Measurements from ENCODE around the gene RANBP3. TPM values are rescaled to one million over a fixed set of nuclear protein-coding genes. Genes with fewer than 3 reads are reported as not detected.

RANBP3 gene
- total RNA-seq, 4 donors from 2014 or later = 37.4 to 74.3 (median 61.3) TPM

DNA sequence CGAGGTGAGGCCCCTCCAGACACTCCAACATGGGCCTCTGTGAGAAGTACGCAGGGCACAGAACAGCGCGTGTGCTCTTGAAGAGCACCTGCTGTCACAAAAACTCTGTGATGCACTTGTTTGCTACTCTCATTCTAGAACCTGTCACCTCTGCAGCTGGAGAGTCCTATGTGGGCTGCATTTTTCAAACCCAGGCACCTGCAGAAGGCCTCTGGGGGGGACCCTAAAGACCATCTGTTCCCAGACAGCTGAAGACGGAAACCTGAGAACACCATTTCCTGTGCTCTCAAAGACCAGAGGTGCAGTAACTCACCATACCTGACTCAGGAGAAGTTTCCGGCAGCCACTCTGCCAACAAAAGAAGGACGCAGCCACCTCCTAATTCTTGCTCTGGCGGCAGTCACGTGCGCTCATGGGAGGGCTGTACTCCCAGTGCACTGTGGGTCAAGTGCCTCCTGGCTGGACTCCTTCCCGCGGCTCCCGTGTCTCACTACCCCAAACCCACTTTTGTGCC, 28.1 kb downstream of the RANBP3 start:
- H3K4me3 ChIP-seq = no peak overlapping the region

GRCh38 chr19:5948752-5949564, 29.0 kb downstream of the RANBP3 start:
- intact Hi-C loops (cut with DNase I; ENCODE audit: low total_unique reads) (no loop called here), in situ Hi-C loops (cut with MboI; ENCODE audit: low sequenced_read_pairs in 4 of 4) (no loop called here)
- ATAC-seq = no peak
- Histone ChIP-seq H3K4me3 (no peak overlapping the region), H3K9me3 (no peaks in the 10 kb centered on the region), H3K36me3 (no peaks in the 10 kb centered on the region), H3K4me1 (peaks cover 39 to 44% of the 10 kb centered on the region in 2 donors), H3K27ac (no peak overlapping the region), H3K27me3 (no peaks in the 10 kb centered on the region)
- TF ChIP-seq POLR2A (IDR thresholded peaks at IDR 0.05) (no peak), CTCF (IDR thresholded peaks at IDR 0.05 in 4 of 5, conservative IDR thresholded peaks at IDR 0.05 in 1 of 5) (no peak)
- DNase-seq = no peak

More for the DNA sequence above, 28.1 kb downstream of the RANBP3 start:
- Histone ChIP-seq H3K27me3 (no peaks in the 10 kb centered on the region), H3K4me1 (peaks cover 48 to 53% of the 10 kb centered on the region in 2 donors), H3K9me3 (no peaks in the 10 kb centered on the region), H3K36me3 (no peaks in the 10 kb centered on the region), H3K27ac (no peak overlapping the region)
- peak in 1 of 2 donors; percentile 19 for ATAC-seq
- no peak for DNase-seq
- intact Hi-C loops (cut with DNase I; ENCODE audit: low total_unique reads) = no loop called here
- TF ChIP-seq POLR2A (IDR thresholded peaks at IDR 0.05) (no peak), CTCF (IDR thresholded peaks at IDR 0.05 in 4 of 5, conservative IDR thresholded peaks at IDR 0.05 in 1 of 5) (no peak)
- in situ Hi-C loops (cut with MboI; ENCODE audit: low sequenced_read_pairs in 4 of 4) = no loop called here

GRCh38 chr19:5947435-5947834, 30.5 kb downstream of the RANBP3 start:
- in situ Hi-C loops (cut with MboI; ENCODE audit: low sequenced_read_pairs in 4 of 4) (no loop called here), intact Hi-C loops (cut with DNase I; ENCODE audit: low total_unique reads) (no loop called here)
- H3K36me3 ChIP-seq = no peaks in the 10 kb centered on the region
- H3K27me3 ChIP-seq = no peaks in the 10 kb centered on the region
- no peak overlapping the region for H3K4me3 ChIP-seq
- DNase-seq (peak; percentile 41 to 63), ATAC-seq (peak; percentile 61 to 74)
- H3K4me1 ChIP-seq = peaks cover 24 to 29% of the 10 kb centered on the region in 2 donors
- H3K9me3 ChIP-seq = no peaks in the 10 kb centered on the region
- peak overlapping the region; percentile 31 to 50 (median 44) for H3K27ac ChIP-seq
- TF ChIP-seq POLR2A (IDR thresholded peaks at IDR 0.05) (no peak), CTCF (IDR thresholded peaks at IDR 0.05 in 4 of 5, conservative IDR thresholded peaks at IDR 0.05 in 1 of 5) (no peak)

- H3K27ac ChIP-seq = no peak overlapping the region
Observed at GRCh38 chr19:5943623-5944022, 34.3 kb downstream of the RANBP3 start.

More at GRCh38 chr19:5943623-5944022, 34.3 kb downstream of the RANBP3 start:
- TF ChIP-seq POLR2A (IDR thresholded peaks at IDR 0.05) (no peak), CTCF (IDR thresholded peaks at IDR 0.05 in 4 of 5, conservative IDR thresholded peaks at IDR 0.05 in 1 of 5) (no peak)
- DNase-seq = no peak
- no peak for ATAC-seq
- Histone ChIP-seq H3K4me3 (no peak overlapping the region), H3K9me3 (no peaks in the 10 kb centered on the region), H3K36me3 (peaks cover 0 to 4% of the 10 kb centered on the region in 2 donors), H3K27me3 (no peaks in the 10 kb centered on the region), H3K4me1 (peaks cover 11 to 15% of the 10 kb centered on the region in 2 donors)
- in situ Hi-C loops (cut with MboI; ENCODE audit: low sequenced_read_pairs in 4 of 4) = no loop called here
- intact Hi-C loops (cut with DNase I; ENCODE audit: low total_unique reads) = no loop called here

Measured in gastrocnemius medialis (tissue), 4 donors.